IMR-90 (cell line): ENCODE data around the gene ANO7.

Experiments
- CEBPB ChIP-seq: IDR thresholded peaks from 2 replicates; pipeline ENCODE4 v1.6.1; 2012; ENCODE audit warnings: low read depth, low read length, improper control_type of control experiment
- CHD1 ChIP-seq: IDR thresholded peaks from 2 replicates; pipeline ENCODE4 v1.6.1; 2012; ENCODE audit warnings: low read depth, low read length, improper control_type of control experiment
- FOS ChIP-seq: fragments of 150-350 bp; IDR thresholded peaks from 2 replicates; pipeline ENCODE4 v1.6.1; 2016; ENCODE audit warnings: low read depth, low read length
- MAFK ChIP-seq: IDR thresholded peaks from 2 replicates; pipeline ENCODE4 v1.6.1; 2012; ENCODE audit warnings: low read depth, low read length, improper control_type of control experiment
- MAZ ChIP-seq: IDR thresholded peaks from 2 replicates; pipeline ENCODE4 v1.6.1; 2012; ENCODE audit warnings: low read depth, mild to moderate bottlenecking, low read length, improper control_type of control experiment, moderate library complexity, borderline replicate concordance
- MXI1 ChIP-seq: IDR thresholded peaks from 2 replicates; pipeline ENCODE4 v1.6.1; 2012; ENCODE audit warnings: low read depth, mild to moderate bottlenecking, low read length, moderate library complexity, borderline replicate concordance
- POLR2A ChIP-seq: IDR thresholded peaks from 2 replicates; pipeline ENCODE4 v1.6.1; 2012; ENCODE audit warnings: mild to moderate bottlenecking, low read depth, low read length
- RAD21 ChIP-seq: IDR thresholded peaks from 2 replicates; pipeline ENCODE4 v1.6.1; 2012; ENCODE audit warnings: low read length, improper control_type of control experiment
- RCOR1 ChIP-seq: IDR thresholded peaks from 2 replicates; pipeline ENCODE4 v1.6.1; 2012; ENCODE audit warnings: mild to moderate bottlenecking, low read length, improper control_type of control experiment; ENCODE audit not compliant: insufficient replicate concordance
- RFX5 ChIP-seq: IDR thresholded peaks from 2 replicates; pipeline ENCODE4 v1.8.0; 2012; ENCODE audit warnings: low read depth, mild to moderate bottlenecking, low read length, moderate library complexity
- SMC3 ChIP-seq: fragments of 150-350 bp; IDR thresholded peaks from 2 replicates; pipeline ENCODE4 v1.6.1; 2016; ENCODE audit warnings: low read depth, mild to moderate bottlenecking, antibody characterized with exemption, low read length, moderate library complexity
- TF ChIP-seq, protein P1 (sequence below): conservative IDR thresholded peaks from 2 replicates; pipeline ENCODE4 v1.5.1; 2012; ENCODE audit warnings: mild to moderate bottlenecking, low read depth, low read length, improper control_type of control experiment
- TF ChIP-seq, protein P2 (sequence below): fragments of 150-350 bp; IDR thresholded peaks from 2 replicates; pipeline ENCODE4 v1.6.1; 2017; ENCODE audit warnings: mild to moderate bottlenecking, antibody characterized with exemption, low read length, low read depth

DNA sequence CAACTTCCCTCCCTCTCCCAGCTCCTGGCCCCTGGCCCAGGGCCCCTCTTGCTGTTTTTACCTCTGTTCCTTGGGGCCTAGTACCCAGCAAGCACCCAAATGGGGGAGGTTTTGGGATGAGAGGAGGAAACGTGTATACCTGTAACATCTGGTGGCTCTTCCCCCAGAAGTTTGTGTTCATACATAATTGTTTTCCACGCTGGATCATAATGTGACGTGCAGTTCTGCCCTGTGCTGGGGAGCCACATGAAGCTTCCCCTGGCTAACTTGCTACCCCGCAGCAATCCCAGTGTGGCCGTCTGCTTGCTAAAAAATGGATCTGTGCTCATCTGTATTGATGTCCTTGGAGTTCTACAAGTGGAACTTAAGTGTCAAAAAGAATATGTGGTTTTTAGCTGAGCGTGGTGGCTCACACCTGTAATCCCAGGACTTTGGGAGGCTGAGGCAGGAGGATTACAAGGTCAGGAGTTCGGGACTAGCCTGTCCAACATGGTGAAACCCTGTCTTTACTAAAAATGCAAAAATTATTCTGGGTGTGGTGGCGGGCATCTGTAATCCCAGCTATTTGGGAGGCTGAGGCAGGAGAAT lies 36.5 kb downstream of the ANO7 start:
- TF ChIP-seq, protein P1, sequence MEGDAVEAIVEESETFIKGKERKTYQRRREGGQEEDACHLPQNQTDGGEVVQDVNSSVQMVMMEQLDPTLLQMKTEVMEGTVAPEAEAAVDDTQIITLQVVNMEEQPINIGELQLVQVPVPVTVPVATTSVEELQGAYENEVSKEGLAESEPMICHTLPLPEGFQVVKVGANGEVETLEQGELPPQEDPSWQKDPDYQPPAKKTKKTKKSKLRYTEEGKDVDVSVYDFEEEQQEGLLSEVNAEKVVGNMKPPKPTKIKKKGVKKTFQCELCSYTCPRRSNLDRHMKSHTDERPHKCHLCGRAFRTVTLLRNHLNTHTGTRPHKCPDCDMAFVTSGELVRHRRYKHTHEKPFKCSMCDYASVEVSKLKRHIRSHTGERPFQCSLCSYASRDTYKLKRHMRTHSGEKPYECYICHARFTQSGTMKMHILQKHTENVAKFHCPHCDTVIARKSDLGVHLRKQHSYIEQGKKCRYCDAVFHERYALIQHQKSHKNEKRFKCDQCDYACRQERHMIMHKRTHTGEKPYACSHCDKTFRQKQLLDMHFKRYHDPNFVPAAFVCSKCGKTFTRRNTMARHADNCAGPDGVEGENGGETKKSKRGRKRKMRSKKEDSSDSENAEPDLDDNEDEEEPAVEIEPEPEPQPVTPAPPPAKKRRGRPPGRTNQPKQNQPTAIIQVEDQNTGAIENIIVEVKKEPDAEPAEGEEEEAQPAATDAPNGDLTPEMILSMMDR, result no peak
- TF ChIP-seq POLR2A (no peak), CEBPB (no peak), MXI1 (no peak), SMC3 (no peak), RFX5 (no peak), MAFK (no peak), RAD21 (no peak), CHD1 (no peak), RCOR1 (no peak), MAZ (no peak), FOS (no peak)
- TF ChIP-seq, protein P2, sequence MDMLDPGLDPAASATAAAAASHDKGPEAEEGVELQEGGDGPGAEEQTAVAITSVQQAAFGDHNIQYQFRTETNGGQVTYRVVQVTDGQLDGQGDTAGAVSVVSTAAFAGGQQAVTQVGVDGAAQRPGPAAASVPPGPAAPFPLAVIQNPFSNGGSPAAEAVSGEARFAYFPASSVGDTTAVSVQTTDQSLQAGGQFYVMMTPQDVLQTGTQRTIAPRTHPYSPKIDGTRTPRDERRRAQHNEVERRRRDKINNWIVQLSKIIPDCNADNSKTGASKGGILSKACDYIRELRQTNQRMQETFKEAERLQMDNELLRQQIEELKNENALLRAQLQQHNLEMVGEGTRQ, result no peak
